Measurements from ENCODE around the gene TACC3.

DNA sequence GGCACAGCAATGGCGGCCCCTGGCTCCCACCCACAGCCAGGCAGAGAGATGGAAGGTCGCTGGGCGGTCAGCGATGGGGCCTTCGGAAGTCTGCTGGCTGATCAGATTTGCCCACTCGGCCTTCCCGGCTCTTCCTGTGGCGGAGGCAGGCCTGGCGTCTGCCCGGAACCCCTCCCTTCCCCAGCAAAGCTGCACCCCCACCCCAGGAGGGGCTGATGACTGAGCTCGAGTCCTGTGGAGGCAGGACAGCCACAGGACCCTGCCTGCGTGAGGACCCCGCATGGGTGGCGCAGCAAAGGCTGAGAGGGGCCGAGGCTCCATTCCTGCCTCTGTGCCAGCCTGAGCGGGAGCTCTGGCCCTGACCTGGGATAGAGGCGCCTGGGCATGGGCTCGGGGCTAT, 34.8 kb downstream of the TACC3 start:
- TF ChIP-seq FOXP1 (CRISPR knock-in tag; IDR thresholded peaks at IDR 0.05; ENCODE audit: borderline replicate concordance) (no peak), ZBTB21 (CRISPR knock-in tag; IDR thresholded peaks at IDR 0.05; ENCODE audit: borderline replicate concordance) (no peak), MXD4 (CRISPR knock-in tag; IDR thresholded peaks at IDR 0.05; ENCODE audit: borderline replicate concordance) (no peak), NFYB (CRISPR knock-in tag; conservative IDR thresholded peaks at IDR 0.05; ENCODE audit: low read depth) (no peak)
- TF ChIP-seq, protein P1, sequence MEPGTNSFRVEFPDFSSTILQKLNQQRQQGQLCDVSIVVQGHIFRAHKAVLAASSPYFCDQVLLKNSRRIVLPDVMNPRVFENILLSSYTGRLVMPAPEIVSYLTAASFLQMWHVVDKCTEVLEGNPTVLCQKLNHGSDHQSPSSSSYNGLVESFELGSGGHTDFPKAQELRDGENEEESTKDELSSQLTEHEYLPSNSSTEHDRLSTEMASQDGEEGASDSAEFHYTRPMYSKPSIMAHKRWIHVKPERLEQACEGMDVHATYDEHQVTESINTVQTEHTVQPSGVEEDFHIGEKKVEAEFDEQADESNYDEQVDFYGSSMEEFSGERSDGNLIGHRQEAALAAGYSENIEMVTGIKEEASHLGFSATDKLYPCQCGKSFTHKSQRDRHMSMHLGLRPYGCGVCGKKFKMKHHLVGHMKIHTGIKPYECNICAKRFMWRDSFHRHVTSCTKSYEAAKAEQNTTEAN (CRISPR knock-in tag; IDR thresholded peaks at IDR 0.05), result no peak
- TF ChIP-seq, protein P2, sequence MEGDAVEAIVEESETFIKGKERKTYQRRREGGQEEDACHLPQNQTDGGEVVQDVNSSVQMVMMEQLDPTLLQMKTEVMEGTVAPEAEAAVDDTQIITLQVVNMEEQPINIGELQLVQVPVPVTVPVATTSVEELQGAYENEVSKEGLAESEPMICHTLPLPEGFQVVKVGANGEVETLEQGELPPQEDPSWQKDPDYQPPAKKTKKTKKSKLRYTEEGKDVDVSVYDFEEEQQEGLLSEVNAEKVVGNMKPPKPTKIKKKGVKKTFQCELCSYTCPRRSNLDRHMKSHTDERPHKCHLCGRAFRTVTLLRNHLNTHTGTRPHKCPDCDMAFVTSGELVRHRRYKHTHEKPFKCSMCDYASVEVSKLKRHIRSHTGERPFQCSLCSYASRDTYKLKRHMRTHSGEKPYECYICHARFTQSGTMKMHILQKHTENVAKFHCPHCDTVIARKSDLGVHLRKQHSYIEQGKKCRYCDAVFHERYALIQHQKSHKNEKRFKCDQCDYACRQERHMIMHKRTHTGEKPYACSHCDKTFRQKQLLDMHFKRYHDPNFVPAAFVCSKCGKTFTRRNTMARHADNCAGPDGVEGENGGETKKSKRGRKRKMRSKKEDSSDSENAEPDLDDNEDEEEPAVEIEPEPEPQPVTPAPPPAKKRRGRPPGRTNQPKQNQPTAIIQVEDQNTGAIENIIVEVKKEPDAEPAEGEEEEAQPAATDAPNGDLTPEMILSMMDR (IDR thresholded peaks at IDR 0.05), result no peak

Measured in WTC11 (cell line).